Mesenchymal stem cell (in vitro differentiated cells and primary cell): ENCODE measurements around the gene SYT12.

Experiments used
- DNase-seq: peaks from one replicate; pipeline ENCODE4 v3.0.0-alpha.2; 2013
- H2AFZ ChIP-seq: one replicate; pipeline ENCODE4 v1.6.1; 2013; ENCODE audit warnings: low read depth, mild to moderate bottlenecking, control low read depth, inconsistent platforms, low read length, moderate library complexity
- H2AK5ac ChIP-seq: 2 replicates; pipeline ENCODE4 v1.6.1; 2013; ENCODE audit warnings: low read length, moderate library complexity, mild to moderate bottlenecking, inconsistent platforms; ENCODE audit not compliant: severe bottlenecking
- H2BK120ac ChIP-seq: one replicate; pipeline ENCODE4 v1.6.1; 2013; ENCODE audit warnings: low read depth, mild to moderate bottlenecking, inconsistent platforms, low read length, moderate library complexity
- H2BK12ac ChIP-seq, 2 experiments: one replicate each; pipeline ENCODE4 v1.6.1; 2013; ENCODE audit warnings: inconsistent platforms in 2 of 2, low read length in 2 of 2, mild to moderate bottlenecking in 2 of 2, moderate library complexity in 2 of 2, control low read depth in 1 of 2
- H2BK15ac ChIP-seq: one replicate; pipeline ENCODE4 v1.6.1; 2013; ENCODE audit warnings: mild to moderate bottlenecking, low read depth, inconsistent platforms; ENCODE audit not compliant: poor library complexity, severe bottlenecking
- H2BK5ac ChIP-seq: 2 replicates; pipeline ENCODE4 v1.6.1; 2013; ENCODE audit warnings: low read depth, mild to moderate bottlenecking, low read length, control low read depth, inconsistent platforms; ENCODE audit not compliant: poor library complexity, severe bottlenecking
- H3K14ac ChIP-seq, 2 experiments: one replicate each; pipeline ENCODE4 v1.6.1; 2013; ENCODE audit warnings: inconsistent platforms in 2 of 2, low read length in 2 of 2, control low read depth in 1 of 2, mild to moderate bottlenecking in 1 of 2, moderate library complexity in 1 of 2
- H3K18ac ChIP-seq, 2 experiments: one replicate each; pipeline ENCODE4 v1.6.1; 2013; ENCODE audit warnings: inconsistent platforms in 2 of 2, low read length in 2 of 2, control low read depth in 1 of 2, low read depth in 1 of 2, mild to moderate bottlenecking in 1 of 2
- H3K23ac ChIP-seq, 2 experiments: one replicate each; pipeline ENCODE4 v1.6.1; 2013; ENCODE audit warnings: inconsistent platforms in 2 of 2, low read length in 2 of 2, mild to moderate bottlenecking in 2 of 2, moderate library complexity in 2 of 2, control low read depth in 1 of 2
- H3K27ac ChIP-seq: 2 replicates; pipeline ENCODE4 v1.5.1; 2013; ENCODE audit warnings: mild to moderate bottlenecking, moderate library complexity, low read length, control low read depth, inconsistent platforms; ENCODE audit not compliant: poor library complexity, severe bottlenecking
- H3K27me3 ChIP-seq, 2 experiments: 2 replicates each; pipeline versions ENCODE4 v1.6.1 to v1.7.0; 2013; ENCODE audit warnings: low read length in 2 of 2, mild to moderate bottlenecking in 2 of 2, moderate library complexity in 2 of 2, control low read depth in 1 of 2, inconsistent platforms in 1 of 2; ENCODE audit not compliant: control insufficient read depth in 1 of 2, insufficient read depth in 1 of 2
- H3K36me3 ChIP-seq, 2 experiments: 2 replicates each; pipeline versions ENCODE4 v1.6.1 to v1.7.0; 2013; ENCODE audit warnings: low read length in 2 of 2, control low read depth in 1 of 2, inconsistent platforms in 1 of 2, low read depth in 1 of 2, mild to moderate bottlenecking in 1 of 2; ENCODE audit not compliant: insufficient read depth in 2 of 2, control insufficient read depth in 1 of 2
- H3K4ac ChIP-seq, 2 experiments: one replicate each; pipeline ENCODE4 v1.6.1; 2013; ENCODE audit warnings: inconsistent platforms in 2 of 2, low read length in 2 of 2, mild to moderate bottlenecking in 2 of 2, moderate library complexity in 2 of 2, control low read depth in 1 of 2, low read depth in 1 of 2
- H3K4me1 ChIP-seq: 2 replicates; pipeline ENCODE4 v1.6.1; 2013; ENCODE audit warnings: low read depth, low read length, control low read depth; ENCODE audit not compliant: control insufficient read depth, insufficient read depth
- H3K4me2 ChIP-seq: 2 replicates; pipeline ENCODE4 v1.6.1; 2013; ENCODE audit warnings: low read length, mild to moderate bottlenecking, inconsistent platforms; ENCODE audit not compliant: poor library complexity, severe bottlenecking
- H3K4me3 ChIP-seq, 2 experiments: 2 replicates each; pipeline versions ENCODE4 v1.5.1 to v1.7.0; 2013; ENCODE audit warnings: low read length in 2 of 2, mild to moderate bottlenecking in 2 of 2, control low read depth in 1 of 2, low read depth in 1 of 2; ENCODE audit not compliant: insufficient read depth in 1 of 2
- H3K79me1 ChIP-seq: replicated peaks from 2 replicates; pipeline ENCODE4 v1.6.1; 2013; ENCODE audit warnings: mild to moderate bottlenecking, control low read depth, low read length, inconsistent platforms; ENCODE audit not compliant: poor library complexity, severe bottlenecking
- H3K9ac ChIP-seq: 2 replicates; pipeline ENCODE4 v1.7.0; 2013; ENCODE audit warnings: mild to moderate bottlenecking, low read length, moderate library complexity
- H3K9me3 ChIP-seq: 2 replicates; pipeline ENCODE4 v1.7.0; 2013; ENCODE audit warnings: mild to moderate bottlenecking, low read length; ENCODE audit not compliant: control insufficient read depth
- H4K8ac ChIP-seq: one replicate; pipeline ENCODE4 v1.6.1; 2013; ENCODE audit warnings: inconsistent platforms, mild to moderate bottlenecking, low read length, moderate library complexity
- H4K91ac ChIP-seq: one replicate; pipeline ENCODE4 v1.6.1; 2013; ENCODE audit warnings: mild to moderate bottlenecking, low read length, inconsistent platforms
- WGBS: methylation state at CpG from one replicate; pipeline ENCODE4 v1.1.7; 2013; ENCODE audit warnings: mixed read lengths; 5-methylcytosine and 5-hydroxymethylcytosine counted together

SYT12 gene

GRCh38 chr11:66978717-66979116 is 44.2 kb upstream of the SYT12 start:
- no peak for DNase-seq
- Histone ChIP-seq H3K4ac (no peak overlapping the region), H3K36me3 (no peaks in the 10 kb centered on the region), H3K9ac (no peak overlapping the region), H3K4me2 (no peak overlapping the region), H2BK5ac (no peak overlapping the region), H3K27ac (no peak overlapping the region), H3K23ac (no peak overlapping the region), H2AK5ac (no peak overlapping the region), H3K14ac (no peak overlapping the region), H4K8ac (no peak overlapping the region), H3K18ac (no peak overlapping the region), H3K9me3 (peaks cover 6% of the 10 kb centered on the region), H2BK15ac (no peak overlapping the region), H3K4me3 (no peak overlapping the region), H3K27me3 (no peaks in the 10 kb centered on the region), H2AFZ (no peak overlapping the region), H2BK120ac (no peak overlapping the region), H3K4me1 (peaks cover 8% of the 10 kb centered on the region), H4K91ac (no peak overlapping the region), H2BK12ac (no peak overlapping the region), H3K79me1 (no peaks in the 10 kb centered on the region)
- 95% methylated on average over 5 of the region's 6 CpGs for WGBS

DNA sequence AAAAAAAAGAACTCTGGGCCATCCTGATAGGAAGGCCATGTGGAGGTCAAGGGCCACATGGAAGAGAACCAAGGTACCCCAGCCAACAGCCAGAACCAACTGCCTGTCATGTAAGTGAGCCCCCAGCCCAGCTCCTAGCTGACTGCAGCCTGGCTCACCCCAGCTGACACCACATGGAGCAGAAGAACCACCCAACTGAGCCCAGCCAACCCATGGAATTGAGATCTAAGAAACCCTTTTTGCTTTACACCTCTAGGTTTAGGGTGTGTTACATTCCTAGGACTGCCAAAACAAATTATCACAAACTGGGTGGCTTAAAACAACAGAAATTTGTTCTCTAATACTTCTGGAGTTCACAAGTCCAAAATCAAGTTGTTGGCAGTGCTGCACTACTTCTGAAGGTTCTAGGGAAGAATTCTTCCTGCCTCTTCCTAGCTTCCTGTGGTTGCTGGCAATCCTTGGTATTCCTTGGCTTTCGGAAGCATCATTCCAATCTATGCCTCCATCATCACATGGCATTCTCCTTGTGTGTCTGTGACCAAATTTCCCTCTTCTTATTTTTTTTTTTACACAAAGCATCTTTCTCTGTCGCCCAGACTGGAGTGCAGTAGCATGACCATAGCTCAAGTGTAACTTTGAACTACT is 43.5 kb upstream of the SYT12 start:
- Histone ChIP-seq H3K23ac (no peak overlapping the region), H3K27me3 (no peaks in the 10 kb centered on the region), H2BK12ac (no peak overlapping the region), H3K4me1 (peaks cover 12% of the 10 kb centered on the region), H3K4me2 (no peak overlapping the region), H2AK5ac (no peak overlapping the region), H4K91ac (no peak overlapping the region), H3K36me3 (no peaks in the 10 kb centered on the region), H3K4ac (no peak overlapping the region), H2BK15ac (no peak overlapping the region), H4K8ac (no peak overlapping the region), H2BK120ac (no peak overlapping the region), H2BK5ac (no peak overlapping the region), H3K4me3 (no peak overlapping the region), H2AFZ (no peak overlapping the region), H3K9ac (no peak overlapping the region), H3K14ac (no peak overlapping the region), H3K79me1 (no peaks in the 10 kb centered on the region), H3K18ac (no peak overlapping the region), H3K27ac (no peak overlapping the region), H3K9me3 (peaks cover 6% of the 10 kb centered on the region)
- DNase-seq: no peak
- 96% methylated on average over 2 of the region's 2 CpGs for WGBS

DNA sequence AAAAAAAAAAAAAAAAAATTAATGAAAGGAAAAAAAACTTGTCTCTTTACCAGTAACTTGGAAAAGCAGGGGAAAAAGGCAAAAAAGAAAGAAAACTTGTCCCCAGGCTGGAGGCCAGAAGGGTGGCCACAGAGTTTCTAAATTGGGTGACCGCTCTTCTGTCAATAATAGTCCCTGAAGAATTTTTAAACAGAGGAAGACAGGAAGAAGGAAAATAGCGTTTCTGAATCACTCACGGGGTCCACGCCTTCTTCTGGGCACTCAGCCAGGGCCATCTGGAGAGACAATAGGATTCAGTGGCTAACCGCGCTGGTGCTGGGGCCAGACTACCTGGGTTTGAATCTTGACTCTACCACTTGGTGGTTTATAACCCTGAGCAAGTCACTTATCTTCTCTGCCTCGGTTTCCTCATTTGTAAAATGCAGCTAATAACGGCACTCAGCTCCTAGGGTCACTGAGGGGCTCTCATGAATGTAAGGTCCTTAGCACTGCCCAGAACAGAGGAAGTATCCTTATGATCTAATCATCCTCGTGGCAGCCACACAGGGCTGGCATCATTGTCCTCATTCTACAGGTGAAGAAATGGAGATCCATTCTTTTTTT is 40.9 kb upstream of the SYT12 start:
- Histone ChIP-seq H3K18ac (no peak overlapping the region), H3K4me1 (peaks cover 10% of the 10 kb centered on the region), H3K27ac (no peak overlapping the region), H3K36me3 (no peaks in the 10 kb centered on the region), H3K14ac (no peak overlapping the region), H3K9me3 (peaks cover 6% of the 10 kb centered on the region), H2BK12ac (peak overlapping the region in 1 of 2 experiments; percentile 13), H3K27me3 (no peaks in the 10 kb centered on the region), H2BK5ac (no peak overlapping the region), H3K23ac (no peak overlapping the region), H3K4me2 (no peak overlapping the region), H4K91ac (no peak overlapping the region), H2BK15ac (no peak overlapping the region), H3K79me1 (no peaks in the 10 kb centered on the region), H2AFZ (no peak overlapping the region), H2BK120ac (no peak overlapping the region), H3K4me3 (no peak overlapping the region), H3K4ac (no peak overlapping the region), H2AK5ac (no peak overlapping the region), H4K8ac (no peak overlapping the region), H3K9ac (no peak overlapping the region)
- WGBS: 16% methylated on average over 8 of the region's 9 CpGs
- peak; percentile 92 for DNase-seq

DNA sequence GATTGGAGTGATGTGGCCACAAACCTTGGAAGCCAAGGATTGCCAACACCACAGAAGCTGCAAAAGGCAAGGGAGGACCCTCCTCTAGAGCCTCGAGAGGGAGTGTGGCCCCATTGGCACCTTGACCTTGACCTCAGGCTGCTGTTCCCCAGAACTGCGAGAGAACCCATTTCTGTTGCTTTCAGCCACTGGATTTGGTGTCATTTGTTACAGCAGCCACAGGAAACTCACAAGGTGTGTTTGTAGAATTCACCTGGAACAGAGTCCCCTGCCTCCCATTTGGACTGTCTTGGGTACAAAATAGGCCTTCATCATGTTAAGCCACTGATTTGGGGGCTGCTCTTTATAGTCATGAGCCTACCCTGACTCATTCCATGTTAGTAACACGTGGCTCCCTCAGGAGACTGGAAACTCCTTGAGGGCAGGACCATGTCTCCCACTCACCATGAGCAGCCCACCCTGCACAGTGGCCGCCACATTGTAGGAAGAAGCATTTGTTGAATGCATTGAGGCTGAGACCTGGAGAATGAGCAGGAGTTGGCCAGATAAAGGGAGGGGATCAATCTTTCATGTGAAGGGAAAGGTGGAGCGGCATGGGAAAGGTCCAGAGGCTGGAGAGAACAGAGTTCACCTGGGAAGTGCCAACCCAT is 39.5 kb upstream of the SYT12 start:
- WGBS: 88% methylated on average over 5 of the region's 5 CpGs
- Histone ChIP-seq H3K27ac (no peak overlapping the region), H3K14ac (no peak overlapping the region), H3K79me1 (no peaks in the 10 kb centered on the region), H2AK5ac (peak overlapping the region; percentile 69), H3K4me3 (no peak overlapping the region), H2BK5ac (no peak overlapping the region), H3K27me3 (no peaks in the 10 kb centered on the region), H3K4me1 (peaks cover 14% of the 10 kb centered on the region), H3K9me3 (peaks cover 6% of the 10 kb centered on the region), H3K18ac (peak overlapping the region in 1 of 2 experiments; percentile 43), H4K91ac (peak overlapping the region; percentile 74), H2BK12ac (peak overlapping the region in 1 of 2 experiments; percentile 66), H2AFZ (no peak overlapping the region), H3K4ac (peak overlapping the region in 1 of 2 experiments; percentile 32), H3K23ac (no peak overlapping the region), H2BK15ac (no peak overlapping the region), H3K4me2 (no peak overlapping the region), H3K9ac (no peak overlapping the region), H3K36me3 (no peaks in the 10 kb centered on the region), H2BK120ac (peak overlapping the region; percentile 27), H4K8ac (no peak overlapping the region)
- no peak for DNase-seq
